ENCODE results near the gene CTNND2.

CTNND2 gene

GRCh38 chr5:11268891-11269290 is 635.4 kb downstream of the CTNND2 start:
- no peaks in the 10 kb centered on the region for H3K79me2 ChIP-seq (ENCODE audit: low read length)
- no peaks in the 10 kb centered on the region for H3K4me1 ChIP-seq (ENCODE audit: low read length)
- H3F3A ChIP-seq (ENCODE audit: insufficient read depth, low read length), result no peaks in the 10 kb centered on the region
- no peak overlapping the region for H3K4me3 ChIP-seq (ENCODE audit: low read length)
- H3K9me2 ChIP-seq (replicated peaks; ENCODE audit: insufficient read depth, low read length), result no peaks in the 10 kb centered on the region
- H3K4me2 ChIP-seq (ENCODE audit: low read depth, low read length), result no peak overlapping the region
- H4K20me1 ChIP-seq (ENCODE audit: insufficient read depth, low read length), result no peaks in the 10 kb centered on the region
- TF ChIP-seq EZH2phosphoT487 (IDR thresholded peaks at IDR 0.05; ENCODE audit: low read length), result no peak
- TF ChIP-seq, protein P1, sequence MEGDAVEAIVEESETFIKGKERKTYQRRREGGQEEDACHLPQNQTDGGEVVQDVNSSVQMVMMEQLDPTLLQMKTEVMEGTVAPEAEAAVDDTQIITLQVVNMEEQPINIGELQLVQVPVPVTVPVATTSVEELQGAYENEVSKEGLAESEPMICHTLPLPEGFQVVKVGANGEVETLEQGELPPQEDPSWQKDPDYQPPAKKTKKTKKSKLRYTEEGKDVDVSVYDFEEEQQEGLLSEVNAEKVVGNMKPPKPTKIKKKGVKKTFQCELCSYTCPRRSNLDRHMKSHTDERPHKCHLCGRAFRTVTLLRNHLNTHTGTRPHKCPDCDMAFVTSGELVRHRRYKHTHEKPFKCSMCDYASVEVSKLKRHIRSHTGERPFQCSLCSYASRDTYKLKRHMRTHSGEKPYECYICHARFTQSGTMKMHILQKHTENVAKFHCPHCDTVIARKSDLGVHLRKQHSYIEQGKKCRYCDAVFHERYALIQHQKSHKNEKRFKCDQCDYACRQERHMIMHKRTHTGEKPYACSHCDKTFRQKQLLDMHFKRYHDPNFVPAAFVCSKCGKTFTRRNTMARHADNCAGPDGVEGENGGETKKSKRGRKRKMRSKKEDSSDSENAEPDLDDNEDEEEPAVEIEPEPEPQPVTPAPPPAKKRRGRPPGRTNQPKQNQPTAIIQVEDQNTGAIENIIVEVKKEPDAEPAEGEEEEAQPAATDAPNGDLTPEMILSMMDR (IDR thresholded peaks at IDR 0.05; ENCODE audit: low read length), result no peak
- no peak for TF ChIP-seq EZH2 (optimal IDR thresholded peaks at IDR 0.05; ENCODE audit: low read depth, low read length)
- no peak for DNase-seq
- no peaks in the 10 kb centered on the region for H3K9me3 ChIP-seq (replicated peaks; ENCODE audit: insufficient read depth, low read length)
- H2AFZ ChIP-seq (ENCODE audit: low read length), result no peak overlapping the region
- H3K36me3 ChIP-seq (replicated peaks; ENCODE audit: insufficient read depth, low read length), result no peaks in the 10 kb centered on the region
- H3K27ac ChIP-seq (ENCODE audit: low read length), result no peak overlapping the region
- H3K27me3 ChIP-seq (replicated peaks; ENCODE audit: insufficient read depth, low read length), result no peaks in the 10 kb centered on the region
- H3K9ac ChIP-seq (ENCODE audit: low read length), result no peak overlapping the region

GRCh38 chr5:11266331-11266730 is 637.9 kb downstream of the CTNND2 start:
- no peaks in the 10 kb centered on the region for H3K79me2 ChIP-seq (ENCODE audit: low read length)
- H2AFZ ChIP-seq (ENCODE audit: low read length), result no peak overlapping the region
- no peaks in the 10 kb centered on the region for H3K9me2 ChIP-seq (replicated peaks; ENCODE audit: insufficient read depth, low read length)
- no peak overlapping the region for H3K27ac ChIP-seq (ENCODE audit: low read length)
- no peak overlapping the region for H3K4me3 ChIP-seq (ENCODE audit: low read length)
- no peaks in the 10 kb centered on the region for H4K20me1 ChIP-seq (ENCODE audit: insufficient read depth, low read length)
- no peaks in the 10 kb centered on the region for H3K36me3 ChIP-seq (replicated peaks; ENCODE audit: insufficient read depth, low read length)
- no peaks in the 10 kb centered on the region for H3K9me3 ChIP-seq (replicated peaks; ENCODE audit: insufficient read depth, low read length)
- no peak for TF ChIP-seq EZH2 (optimal IDR thresholded peaks at IDR 0.05; ENCODE audit: low read depth, low read length)
- TF ChIP-seq, protein P1 (IDR thresholded peaks at IDR 0.05; ENCODE audit: low read length), result no peak
- no peak for TF ChIP-seq EZH2phosphoT487 (IDR thresholded peaks at IDR 0.05; ENCODE audit: low read length)
- H3K9ac ChIP-seq (ENCODE audit: low read length), result no peak overlapping the region
- H3F3A ChIP-seq (ENCODE audit: insufficient read depth, low read length), result no peaks in the 10 kb centered on the region
- no peak for DNase-seq
- H3K27me3 ChIP-seq (replicated peaks; ENCODE audit: insufficient read depth, low read length), result no peaks in the 10 kb centered on the region
- no peaks in the 10 kb centered on the region for H3K4me1 ChIP-seq (ENCODE audit: low read length)
- H3K4me2 ChIP-seq (ENCODE audit: low read depth, low read length), result no peak overlapping the region

DNA sequence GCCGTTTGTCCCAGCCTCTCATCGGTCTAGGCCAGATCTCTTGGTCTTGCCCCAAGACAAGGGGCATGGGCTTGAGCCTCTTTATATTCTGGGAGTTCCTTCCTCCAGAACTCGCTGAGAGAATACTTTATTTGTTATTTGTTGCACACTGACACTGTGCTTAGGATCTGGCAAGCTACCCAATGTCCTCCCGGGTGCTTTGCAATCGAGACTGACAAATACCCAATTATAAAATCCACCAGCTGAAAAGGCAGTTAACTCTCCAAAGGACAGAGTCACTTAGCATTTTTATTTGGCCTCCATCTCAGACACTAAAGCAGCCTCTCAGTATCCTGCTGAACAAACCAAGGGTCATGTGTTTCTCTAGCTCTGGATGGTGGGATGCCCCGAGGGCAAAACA is 643.0 kb downstream of the CTNND2 start:
- H3K79me2 ChIP-seq (ENCODE audit: low read length), result no peaks in the 10 kb centered on the region
- H3K27me3 ChIP-seq (replicated peaks; ENCODE audit: insufficient read depth, low read length), result no peaks in the 10 kb centered on the region
- no peak overlapping the region for H3K27ac ChIP-seq (ENCODE audit: low read length)
- H3K9ac ChIP-seq (ENCODE audit: low read length), result no peak overlapping the region
- TF ChIP-seq EZH2phosphoT487 (IDR thresholded peaks at IDR 0.05; ENCODE audit: low read length), result no peak
- TF ChIP-seq, protein P1 (IDR thresholded peaks at IDR 0.05; ENCODE audit: low read length), result no peak
- no peak for TF ChIP-seq EZH2 (optimal IDR thresholded peaks at IDR 0.05; ENCODE audit: low read depth, low read length)
- H3K4me3 ChIP-seq (ENCODE audit: low read length), result no peak overlapping the region
- H3K9me2 ChIP-seq (replicated peaks; ENCODE audit: insufficient read depth, low read length), result no peaks in the 10 kb centered on the region
- no peak overlapping the region for H3K4me2 ChIP-seq (ENCODE audit: low read depth, low read length)
- no peak overlapping the region for H2AFZ ChIP-seq (ENCODE audit: low read length)
- DNase-seq, result no peak
- H4K20me1 ChIP-seq (ENCODE audit: insufficient read depth, low read length), result no peaks in the 10 kb centered on the region
- no peaks in the 10 kb centered on the region for H3F3A ChIP-seq (ENCODE audit: insufficient read depth, low read length)
- H3K9me3 ChIP-seq (replicated peaks; ENCODE audit: insufficient read depth, low read length), result no peaks in the 10 kb centered on the region
- H3K4me1 ChIP-seq (ENCODE audit: low read length), result no peaks in the 10 kb centered on the region
- no peaks in the 10 kb centered on the region for H3K36me3 ChIP-seq (replicated peaks; ENCODE audit: insufficient read depth, low read length)
